ENCODE measurements around the gene PRF1.

The PRF1 gene

GRCh38 chr10:70564113-70564725 lies 38.3 kb downstream of the PRF1 start:
- H3K27ac Mint-ChIP-seq = no peak overlapping the region

GRCh38 chr10:70563230-70563629 lies 39.3 kb downstream of the PRF1 start:
- no peak overlapping the region for H3K27ac Mint-ChIP-seq

More at GRCh38 chr10:70564113-70564725, 38.3 kb downstream of the PRF1 start:
- Mint-ChIP-seq H3K4me3 (no peak overlapping the region), H3K4me1 (peaks cover 10% of the 10 kb centered on the region), H3K27me3 (no peaks in the 10 kb centered on the region), H3K9me3 (no peaks in the 10 kb centered on the region), H3K36me3 (no peaks in the 10 kb centered on the region)

GRCh38 chr10:70562036-70562755 lies 40.3 kb downstream of the PRF1 start:
- H3K4me3 Mint-ChIP-seq = no peak overlapping the region
- H3K9me3 Mint-ChIP-seq = no peaks in the 10 kb centered on the region
- no peaks in the 10 kb centered on the region for H3K27me3 Mint-ChIP-seq
- no peak overlapping the region for H3K27ac Mint-ChIP-seq
- no peaks in the 10 kb centered on the region for H3K36me3 Mint-ChIP-seq
- H3K4me1 Mint-ChIP-seq = peaks cover 21% of the 10 kb centered on the region

More at GRCh38 chr10:70563230-70563629, 39.3 kb downstream of the PRF1 start:
- no peak overlapping the region for H3K4me3 Mint-ChIP-seq
- H3K9me3 Mint-ChIP-seq = no peaks in the 10 kb centered on the region
- no peaks in the 10 kb centered on the region for H3K36me3 Mint-ChIP-seq
- H3K27me3 Mint-ChIP-seq = no peaks in the 10 kb centered on the region
- peaks cover 19% of the 10 kb centered on the region for H3K4me1 Mint-ChIP-seq

GRCh38 chr10:70561558-70561957 lies 41.0 kb downstream of the PRF1 start:
- Mint-ChIP-seq H3K36me3 (no peaks in the 10 kb centered on the region), H3K4me1 (peaks cover 21% of the 10 kb centered on the region), H3K27ac (no peak overlapping the region), H3K9me3 (no peaks in the 10 kb centered on the region), H3K27me3 (no peaks in the 10 kb centered on the region), H3K4me3 (no peak overlapping the region)

- Mint-ChIP-seq H3K36me3 (no peaks in the 10 kb centered on the region), H3K4me3 (no peak overlapping the region), H3K4me1 (peaks cover 21% of the 10 kb centered on the region), H3K27ac (no peak overlapping the region), H3K9me3 (no peaks in the 10 kb centered on the region), H3K27me3 (no peaks in the 10 kb centered on the region)
These were observed 41.5 kb downstream of the PRF1 start for GRCh38 chr10:70561070-70561469.

GRCh38 chr10:70560511-70560941 lies 42.0 kb downstream of the PRF1 start:
- no peak overlapping the region for H3K27ac Mint-ChIP-seq
- H3K4me3 Mint-ChIP-seq = no peak overlapping the region
- H3K27me3 Mint-ChIP-seq = no peaks in the 10 kb centered on the region
- no peaks in the 10 kb centered on the region for H3K36me3 Mint-ChIP-seq
- peaks cover 21% of the 10 kb centered on the region for H3K4me1 Mint-ChIP-seq
- H3K9me3 Mint-ChIP-seq = no peaks in the 10 kb centered on the region

- H3K4me3 Mint-ChIP-seq = no peak overlapping the region
- peaks cover 21% of the 10 kb centered on the region for H3K4me1 Mint-ChIP-seq
- H3K27me3 Mint-ChIP-seq = no peaks in the 10 kb centered on the region
- H3K36me3 Mint-ChIP-seq = no peaks in the 10 kb centered on the region
- H3K9me3 Mint-ChIP-seq = no peaks in the 10 kb centered on the region
- H3K27ac Mint-ChIP-seq = no peak overlapping the region
These were observed 42.7 kb downstream of the PRF1 start for GRCh38 chr10:70559861-70560260.

GRCh38 chr10:70558871-70559810 lies 43.4 kb downstream of the PRF1 start:
- no peaks in the 10 kb centered on the region for H3K36me3 Mint-ChIP-seq
- no peaks in the 10 kb centered on the region for H3K27me3 Mint-ChIP-seq
- no peaks in the 10 kb centered on the region for H3K9me3 Mint-ChIP-seq
- H3K4me3 Mint-ChIP-seq = peak overlapping the region; percentile 85
- H3K4me1 Mint-ChIP-seq = peaks cover 21% of the 10 kb centered on the region
- no peak overlapping the region for H3K27ac Mint-ChIP-seq

- H3K4me1 Mint-ChIP-seq = peaks cover 18% of the 10 kb centered on the region
These were observed 44.2 kb downstream of the PRF1 start for GRCh38 chr10:70558295-70558694.

GRCh38 chr10:70557876-70558275 lies 44.7 kb downstream of the PRF1 start:
- no peaks in the 10 kb centered on the region for H3K36me3 Mint-ChIP-seq
- peaks cover 15% of the 10 kb centered on the region for H3K4me1 Mint-ChIP-seq
- H3K27ac Mint-ChIP-seq = no peak overlapping the region
- H3K27me3 Mint-ChIP-seq = no peaks in the 10 kb centered on the region
- H3K9me3 Mint-ChIP-seq = no peaks in the 10 kb centered on the region
- H3K4me3 Mint-ChIP-seq = no peak overlapping the region

More at GRCh38 chr10:70558295-70558694, 44.2 kb downstream of the PRF1 start:
- no peaks in the 10 kb centered on the region for H3K36me3 Mint-ChIP-seq
- H3K27ac Mint-ChIP-seq = no peak overlapping the region
- peak overlapping the region; percentile 85 for H3K4me3 Mint-ChIP-seq
- no peaks in the 10 kb centered on the region for H3K9me3 Mint-ChIP-seq
- no peaks in the 10 kb centered on the region for H3K27me3 Mint-ChIP-seq

- Mint-ChIP-seq H3K36me3 (no peaks in the 10 kb centered on the region), H3K9me3 (no peaks in the 10 kb centered on the region), H3K4me1 (peaks cover 15% of the 10 kb centered on the region), H3K4me3 (no peak overlapping the region), H3K27me3 (no peaks in the 10 kb centered on the region), H3K27ac (no peak overlapping the region)
These were observed 45.3 kb downstream of the PRF1 start for GRCh38 chr10:70557086-70557845.

- no peaks in the 10 kb centered on the region for H3K9me3 Mint-ChIP-seq
- no peaks in the 10 kb centered on the region for H3K27me3 Mint-ChIP-seq
- H3K4me1 Mint-ChIP-seq = peaks cover 15% of the 10 kb centered on the region
- H3K4me3 Mint-ChIP-seq = no peak overlapping the region
- no peak overlapping the region for H3K27ac Mint-ChIP-seq
- no peaks in the 10 kb centered on the region for H3K36me3 Mint-ChIP-seq
These were observed 47.2 kb downstream of the PRF1 start for GRCh38 chr10:70555371-70555770.

- Mint-ChIP-seq H3K27me3 (no peaks in the 10 kb centered on the region), H3K36me3 (no peaks in the 10 kb centered on the region), H3K9me3 (no peaks in the 10 kb centered on the region), H3K4me3 (no peak overlapping the region), H3K4me1 (no peaks in the 10 kb centered on the region), H3K27ac (no peak overlapping the region)
These were observed 50.0 kb downstream of the PRF1 start for GRCh38 chr10:70552586-70552985.

- no peaks in the 10 kb centered on the region for H3K36me3 Mint-ChIP-seq
- no peaks in the 10 kb centered on the region for H3K27me3 Mint-ChIP-seq
- H3K4me3 Mint-ChIP-seq = no peak overlapping the region
- H3K4me1 Mint-ChIP-seq = no peaks in the 10 kb centered on the region
- no peaks in the 10 kb centered on the region for H3K9me3 Mint-ChIP-seq
- H3K27ac Mint-ChIP-seq = no peak overlapping the region
These were observed 50.5 kb downstream of the PRF1 start for GRCh38 chr10:70551971-70552422.

GRCh38 chr10:70551466-70551865 lies 51.1 kb downstream of the PRF1 start:
- H3K27me3 Mint-ChIP-seq = no peaks in the 10 kb centered on the region
- H3K27ac Mint-ChIP-seq = no peak overlapping the region
- H3K9me3 Mint-ChIP-seq = no peaks in the 10 kb centered on the region
- no peaks in the 10 kb centered on the region for H3K4me1 Mint-ChIP-seq
- H3K36me3 Mint-ChIP-seq = no peaks in the 10 kb centered on the region
- no peak overlapping the region for H3K4me3 Mint-ChIP-seq

Data from activated naive CD4-positive, alpha-beta T cell treated with anti-CD3 and anti-CD28 coated beads, Interleukin-2, amount 50 U/mL, for 24 hours (primary cell).